HCT116 (cell line): ENCODE results near the gene WNT7B. TPM values are rescaled to one million over a fixed set of nuclear protein-coding genes. Genes with fewer than 3 reads are reported as not detected.

Experiments used
- ATAC-seq: fragments of 200-7000 bp; cut with Tn5 transposase; 2 replicates; pipeline ENCODE4 v1.9.1; 2020; ENCODE audit warnings: mild to moderate bottlenecking, moderate library complexity
- BruUV-seq: library from RNA; stranded (reverse); fragments of 400-500 nt; replicated peaks from 2 replicates; lab custom pipeline; 2021; lab: Mats Ljungman, UMichigan
- CTCF ChIA-PET: fragments of 300-600 bp; sonication (Branson Sonifier 250); formaldehyde crosslinking; loops from one replicate; lab custom pipeline; 2021; ENCODE audit warnings: antibody characterized with exemption; lab: Charles Lee
- POLR2A ChIA-PET: fragments of 300-600, 350-600 bp; sonication (Branson Sonifier 250); formaldehyde crosslinking; loops from one replicate; lab custom pipeline; 2021; ENCODE audit warnings: antibody characterized with exemption; lab: Charles Lee
- RAD21 ChIA-PET, 2 experiments: fragments of 300-600 bp; sonication (Branson Sonifier 250); formaldehyde crosslinking; loops; one replicate each; lab custom pipeline; 2023; ENCODE audit warnings: low total read pairs in 2 of 2; ENCODE audit not compliant: uncharacterized antibody in 2 of 2, unreplicated experiment in 2 of 2, low non-redundant PET in 1 of 2; lab: Charles Lee
- DNase-seq: peaks from one replicate; pipeline ENCODE4 v3.0.0-alpha.2; 2010; ENCODE audit warnings: low read depth, low spot score
- H2AFZ ChIP-seq: fragments of 200-600 bp; shearing (Covaris generic), sonication (generic); 2 replicates; pipeline ENCODE4 v1.6.1; 2017; ENCODE audit warnings: low read depth, mixed run types, mixed read lengths, antibody characterized with exemption, low read length; ENCODE audit not compliant: poor library complexity, severe bottlenecking
- H3K27ac ChIP-seq: 2 replicates; pipeline ENCODE4 v1.5.1; 2012; ENCODE audit warnings: low read depth, low read length
- H3K27me3 ChIP-seq: fragments of 200-600 bp; sonication (generic); 2 replicates; pipeline ENCODE4 v1.6.1; 2016; ENCODE audit warnings: mixed run types, low read length, mixed read lengths; ENCODE audit not compliant: insufficient read depth
- H3K36me3 ChIP-seq, 2 experiments: fragments of 200-500 bp in 1 of 2; fragments of 200-600 bp in 1 of 2; sonication (Bioruptor generic) in 1 of 2; sonication (generic) in 1 of 2; 2 replicates each; pipeline versions ENCODE4 v1.5.1 to v1.6.1; 2014 to 2016; ENCODE audit warnings: low read length in 2 of 2, inconsistent platforms in 1 of 2, mixed read lengths in 1 of 2, mixed run types in 1 of 2; ENCODE audit not compliant: insufficient read depth in 2 of 2, control insufficient read depth in 1 of 2
- H3K4me1 ChIP-seq, 2 experiments: fragments of 200-600 bp in 1 of 2; sonication (generic) in 1 of 2; 2 replicates each; pipeline versions ENCODE4 v1.5.1 to v1.6.1; 2012 to 2017; ENCODE audit warnings: low read length in 2 of 2, inconsistent platforms in 1 of 2, mild to moderate bottlenecking in 1 of 2, mixed read lengths in 1 of 2, mixed run types in 1 of 2, moderate library complexity in 1 of 2; ENCODE audit not compliant: insufficient read depth in 2 of 2, control insufficient read depth in 1 of 2
- H3K4me2 ChIP-seq: fragments of 200-600 bp; sonication (generic); 2 replicates; pipeline ENCODE4 v1.6.1; 2017; ENCODE audit warnings: mixed run types, low read length, mixed read lengths
- H3K4me3 ChIP-seq, 2 experiments: fragments of 200-600 bp in 1 of 2; sonication (generic) in 1 of 2; replicated peaks in 1 of 2; 2 replicates each; pipeline ENCODE4 v1.5.1; 2011 to 2016; ENCODE audit warnings: low read length in 2 of 2, control low read depth in 1 of 2, low read depth in 1 of 2, mild to moderate bottlenecking in 1 of 2, mixed read lengths in 1 of 2, mixed run types in 1 of 2
- H3K79me2 ChIP-seq: fragments of 200-600 bp; sonication (generic); 2 replicates; pipeline ENCODE4 v1.6.1; 2017; ENCODE audit warnings: mild to moderate bottlenecking, mixed run types, low read length, moderate library complexity, mixed read lengths; ENCODE audit not compliant: insufficient read depth
- H3K9ac ChIP-seq: fragments of 200-600 bp; sonication (generic); 2 replicates; pipeline ENCODE4 v1.6.1; 2016; ENCODE audit warnings: low read length, mixed read lengths
- H3K9me2 ChIP-seq: fragments of 200-600 bp; sonication (generic), shearing (Covaris generic); 2 replicates; pipeline ENCODE4 v1.6.1; 2017; ENCODE audit warnings: mixed run types, mild to moderate bottlenecking, moderate library complexity; ENCODE audit not compliant: insufficient read depth
- H3K9me3 ChIP-seq, 2 experiments: fragments of 200-500 bp in 1 of 2; fragments of 200-600 bp in 1 of 2; sonication (Bioruptor generic) in 1 of 2; sonication (generic) in 1 of 2; 2 replicates each; pipeline ENCODE4 v1.6.1; 2014 to 2017; ENCODE audit warnings: low read length in 2 of 2, mixed read lengths in 2 of 2, inconsistent platforms in 1 of 2, low read depth in 1 of 2, mild to moderate bottlenecking in 1 of 2, mixed run types in 1 of 2, moderate library complexity in 1 of 2; ENCODE audit not compliant: control insufficient read depth in 1 of 2, insufficient read depth in 1 of 2
- H4K20me1 ChIP-seq: fragments of 200-600 bp; sonication (generic), shearing (Covaris generic); 2 replicates; pipeline ENCODE4 v1.6.1; 2017; ENCODE audit warnings: mixed run types, mild to moderate bottlenecking, moderate library complexity; ENCODE audit not compliant: insufficient read depth
- CBX3 ChIP-seq: IDR thresholded peaks from 2 replicates; pipeline ENCODE4 v1.6.1; 2012; ENCODE audit warnings: low read depth
- EZH2phosphoT487 ChIP-seq: fragments of 200-600 bp; IDR thresholded peaks from 2 replicates; pipeline ENCODE4 v1.6.1; 2018; ENCODE audit warnings: antibody characterized with exemption, borderline replicate concordance
- JUND ChIP-seq: IDR thresholded peaks from 2 replicates; pipeline ENCODE4 v1.6.1; 2012
- MAX ChIP-seq: IDR thresholded peaks from 2 replicates; pipeline ENCODE4 v1.6.1; 2012
- POLR2A ChIP-seq: IDR thresholded peaks from 2 replicates; pipeline ENCODE4 v1.7.0; 2011; ENCODE audit warnings: borderline replicate concordance; ENCODE audit not compliant: insufficient read depth, insufficient read length; ENCODE audit errors: extremely low read depth
- RAD21 ChIP-seq: IDR thresholded peaks from 2 replicates; pipeline ENCODE4 v1.6.1; 2012; ENCODE audit warnings: low read depth, mild to moderate bottlenecking
- REST ChIP-seq: IDR thresholded peaks from 2 replicates; pipeline ENCODE4 v1.6.1; 2012; ENCODE audit warnings: low read depth
- SRF ChIP-seq: IDR thresholded peaks from 2 replicates; pipeline ENCODE4 v1.6.1; 2012; ENCODE audit warnings: low read depth
- ZFX ChIP-seq: fragments of 450-650 bp; IDR thresholded peaks from 2 replicates; pipeline ENCODE4 v1.6.1; 2017
- ZNF274 ChIP-seq: fragments of 200-500 bp; sonication (Bioruptor generic); IDR thresholded peaks from 2 replicates; pipeline ENCODE4 v1.6.1; 2014; ENCODE audit warnings: mild to moderate bottlenecking, low read depth, low read length, inconsistent platforms
- intact Hi-C: fragments of 100-400 bp; cut with micrococcal nuclease; formaldehyde crosslinking; loops from 2 replicates; pipeline ENCODE4 v1.10.0; 2022
- total RNA-seq: library from RNA; stranded (reverse); gene quantifications from one replicate; pipeline ENCODE4 v1.2.1, GENCODE V29; 2021; ENCODE audit not compliant: unreplicated experiment

Gene WNT7B
- total RNA-seq, 1 experiment from 2014 or later: 10.5 TPM

GRCh38 chr22:45964372-45964771, 12.6 kb downstream of the WNT7B start (continued):
- TF ChIP-seq REST (no peak), ZFX (no peak), CBX3 (no peak), MAX (no peak), JUND (no peak), POLR2A (no peak), EZH2phosphoT487 (no peak), SRF (no peak), RAD21 (no peak), ZNF274 (no peak)

GRCh38 chr22:45963821-45964220, 13.1 kb downstream of the WNT7B start:
- no peaks in the 10 kb centered on the region for H3K9me3 ChIP-seq
- ChIA-PET POLR2A (no interaction called here), RAD21 (no interaction called here), CTCF (no interaction called here)
- H2AFZ ChIP-seq: no peak overlapping the region
- no peak overlapping the region for H3K4me3 ChIP-seq
- H3K27me3 ChIP-seq: no peaks in the 10 kb centered on the region
- no TSS peak for BruUV-seq
- no peak overlapping the region for H3K4me2 ChIP-seq
- H3K4me1 ChIP-seq: peaks cover 6 to 14% of the 10 kb centered on the region in 2 experiments
- no peak for DNase-seq
- no peak overlapping the region for H3K9ac ChIP-seq
- H4K20me1 ChIP-seq: no peaks in the 10 kb centered on the region
- H3K9me2 ChIP-seq: no peaks in the 10 kb centered on the region
- no peak for TF ChIP-seq MAX
- no peak overlapping the region for H3K27ac ChIP-seq
- intact Hi-C loops: no loop called here
- H3K36me3 ChIP-seq: no peaks in the 10 kb centered on the region
- ATAC-seq: no peak
- no peaks in the 10 kb centered on the region for H3K79me2 ChIP-seq
